WERI-Rb-1 (cell line): ENCODE results near the gene PFAS.

ENCODE experiments used
- DNase-seq: peaks from one replicate; pipeline ENCODE4 v3.0.0-alpha.2; 2020
- H3K27ac ChIP-seq: fragments of 250-450 bp; sonication (Bioruptor Pico); 2 replicates; pipeline ENCODE4 v1.5.1; 2020; ENCODE audit warnings: mild to moderate bottlenecking, moderate library complexity
- H3K27me3 ChIP-seq: fragments of 250-450 bp; sonication (Bioruptor Pico); 2 replicates; pipeline ENCODE4 v1.5.1; 2021; ENCODE audit warnings: mild to moderate bottlenecking, low read depth, moderate library complexity; ENCODE audit not compliant: insufficient read depth, severe bottlenecking
- H3K36me3 ChIP-seq: fragments of 250-450 bp; sonication (Bioruptor Pico); 2 replicates; pipeline ENCODE4 v1.5.1; 2020; ENCODE audit warnings: mild to moderate bottlenecking, moderate library complexity
- H3K4me3 ChIP-seq: 2 replicates; pipeline ENCODE4 v1.5.1; 2011; ENCODE audit warnings: low read depth, mild to moderate bottlenecking, control low read depth, low read length
- H3K9me3 ChIP-seq: fragments of 250-450 bp; sonication (Bioruptor Pico); 2 replicates; pipeline ENCODE4 v1.5.1; 2021; ENCODE audit warnings: mild to moderate bottlenecking, moderate library complexity; ENCODE audit not compliant: severe bottlenecking
- CTCF ChIP-seq: IDR thresholded peaks from 2 replicates; pipeline ENCODE4 v1.5.1; 2011; ENCODE audit warnings: low read depth, mild to moderate bottlenecking, control low read depth, inconsistent platforms, low read length

Gene PFAS

GRCh38 chr17:8312251-8312650 lies 63.2 kb downstream of the PFAS start:
- no peaks in the 10 kb centered on the region for H3K27me3 ChIP-seq
- H3K27ac ChIP-seq = no peak overlapping the region
- DNase-seq = no peak
- TF ChIP-seq CTCF = no peak
- no peaks in the 10 kb centered on the region for H3K36me3 ChIP-seq
- no peaks in the 10 kb centered on the region for H3K9me3 ChIP-seq
- H3K4me3 ChIP-seq = no peak overlapping the region

- no peaks in the 10 kb centered on the region for H3K36me3 ChIP-seq
- no peak for TF ChIP-seq CTCF
- DNase-seq = no peak
- H3K27ac ChIP-seq = no peak overlapping the region
- no peaks in the 10 kb centered on the region for H3K9me3 ChIP-seq
- no peak overlapping the region for H3K4me3 ChIP-seq
- no peaks in the 10 kb centered on the region for H3K27me3 ChIP-seq
These were observed 63.9 kb downstream of the PFAS start for GRCh38 chr17:8312726-8313600.

GRCh38 chr17:8314797-8315763 lies 66.0 kb downstream of the PFAS start:
- H3K27ac ChIP-seq = no peak overlapping the region
- no peaks in the 10 kb centered on the region for H3K9me3 ChIP-seq
- no peaks in the 10 kb centered on the region for H3K36me3 ChIP-seq
- no peak overlapping the region for H3K4me3 ChIP-seq
- no peak for DNase-seq
- no peak for TF ChIP-seq CTCF
- H3K27me3 ChIP-seq = no peaks in the 10 kb centered on the region

GRCh38 chr17:8315764-8316217 lies 66.7 kb downstream of the PFAS start:
- Histone ChIP-seq H3K27ac (no peak overlapping the region), H3K9me3 (no peaks in the 10 kb centered on the region), H3K27me3 (no peaks in the 10 kb centered on the region), H3K36me3 (no peaks in the 10 kb centered on the region), H3K4me3 (no peak overlapping the region)
- TF ChIP-seq CTCF = no peak
- no peak for DNase-seq

GRCh38 chr17:8318010-8318935 lies 69.2 kb downstream of the PFAS start:
- Histone ChIP-seq H3K9me3 (no peaks in the 10 kb centered on the region), H3K27me3 (no peaks in the 10 kb centered on the region), H3K27ac (no peak overlapping the region), H3K36me3 (no peaks in the 10 kb centered on the region), H3K4me3 (no peak overlapping the region)
- no peak for DNase-seq
- TF ChIP-seq CTCF = no peak
